ENCODE data around the gene KIF4A. TPM values are rescaled to one million over a fixed set of nuclear protein-coding genes. Genes with fewer than 3 reads are reported as not detected.

KIF4A gene
- total and polyA plus RNA-seq, 9 of the 15 experiments (the other 6 are each of a cell fraction or from before 2014, with no cell fraction given): 13.0 to 42.7 (median 35.9) TPM

GRCh38 chrX:70410921-70411320, 121.0 kb downstream of the KIF4A start (continued):
- TF ChIP-seq SLC30A9 (CRISPR knock-in tag; IDR thresholded peaks at IDR 0.05) (no peak), RERE (CRISPR knock-in tag; IDR thresholded peaks at IDR 0.05; ENCODE audit: borderline replicate concordance) (no peak), ZNF232 (CRISPR knock-in tag; IDR thresholded peaks at IDR 0.05) (no peak), PHF20 (IDR thresholded peaks at IDR 0.05; ENCODE audit: partially characterized antibody) (no peak), U2AF2 (optimal IDR thresholded peaks at IDR 0.05; ENCODE audit: low read depth, low read length) (no peak), FIP1L1 (IDR thresholded peaks at IDR 0.05; ENCODE audit: low read depth, low read length, poor library complexity, severe bottlenecking) (no peak)

- H3K9ac ChIP-seq (ENCODE audit: insufficient read depth in 1 of 2, low read depth in 2 of 2, low read length in 2 of 2): no peak overlapping the region
- no peak overlapping the region for H3K27ac ChIP-seq (ENCODE audit: extremely low read depth, low read depth, low read length)
- no peaks in the 10 kb centered on the region for H3K79me2 ChIP-seq (ENCODE audit: control insufficient read depth, insufficient read depth, low read length)
- DNase-seq (ENCODE audit: extremely low read depth in 1 of 4, low spot score in 3 of 4) (no peak), ATAC-seq (no peak), FAIRE-seq (no peak)
- H4K20me1 ChIP-seq (replicated peaks; ENCODE audit: control insufficient read depth, insufficient read depth, low read length): no peaks in the 10 kb centered on the region
- BruUV-seq (replicated peaks): no TSS peak
- H3K4me1 ChIP-seq (replicated peaks in 1 of 2; ENCODE audit: control insufficient read depth in 2 of 2, insufficient read depth in 2 of 2, low read length in 2 of 2): no peaks in the 10 kb centered on the region
- H3K4me2 ChIP-seq (ENCODE audit: insufficient read depth, low read length): no peak overlapping the region
- POLR2A ChIA-PET: no interaction called here
- peaks cover 27% of the 10 kb centered on the region for H3K36me3 ChIP-seq (ENCODE audit: control insufficient read depth, insufficient read depth, low read length)
- WGBS (ENCODE audit: insufficient coverage, low coverage, missing lambda C conversion rate): 100% methylated on average over 1 of the region's 3 CpGs
- in situ Hi-C loops (cut with MboI): no loop called here
- intact Hi-C loops (cut with micrococcal nuclease): no loop called here
- no peaks in the 10 kb centered on the region for H3K9me1 ChIP-seq (ENCODE audit: control insufficient read depth, insufficient read depth, low read length)
- CTCF ChIA-PET (ENCODE audit: low intra/inter-chr PET ratio): no interaction called here
- no peaks in the 10 kb centered on the region for H3K9me3 ChIP-seq (replicated peaks; ENCODE audit: control insufficient read depth, insufficient read depth, low read depth, low read length)
- H3K27me3 ChIP-seq (ENCODE audit: control insufficient read depth in 2 of 2, insufficient read depth in 2 of 2, low read length in 2 of 2): no peaks in the 10 kb centered on the region
- no peak overlapping the region for H2AFZ ChIP-seq (ENCODE audit: low read depth, low read length)
- no peak overlapping the region for H3K4me3 ChIP-seq
- TF ChIP-seq CXXC5 (CRISPR knock-in tag; IDR thresholded peaks at IDR 0.05): no peak
- no peak for TF ChIP-seq TBL1XR1 (IDR thresholded peaks at IDR 0.05; ENCODE audit: low read length in 2 of 2)
- no peak for TF ChIP-seq ZNF121 (CRISPR knock-in tag; conservative IDR thresholded peaks at IDR 0.05)
- TF ChIP-seq SAFB2 (IDR thresholded peaks at IDR 0.05; ENCODE audit: borderline replicate concordance, low read depth, low read length, severe bottlenecking): no peak
- no peak for TF ChIP-seq IRF1 (CRISPR knock-in tag; IDR thresholded peaks at IDR 0.05; ENCODE audit: borderline replicate concordance)
- TF ChIP-seq MEF2A (IDR thresholded peaks at IDR 0.05; ENCODE audit: control insufficient read depth, low read depth, low read length): no peak
- TF ChIP-seq NFXL1 (CRISPR knock-in tag; IDR thresholded peaks at IDR 0.05): no peak
- no peak for TF ChIP-seq ATF1 (CRISPR knock-in tag; IDR thresholded peaks at IDR 0.05)
- TF ChIP-seq ATF1 (tag; IDR thresholded peaks at IDR 0.05): no peak
These were observed 121.6 kb downstream of the KIF4A start for GRCh38 chrX:70411475-70411874.

Data from K562 (cell line).